Heart left ventricle (tissue), 13 donors: ENCODE data around the gene SLC30A7.

Experiments used
- CTCF ChIP-seq, 12 donors: fragments of 200-600 bp; sonication (generic) in 4 of 12; IDR thresholded peaks; one replicate each; pipeline versions ENCODE4 v1.5.0 to v1.8.0; 2018 to 2022; ENCODE audit warnings: antibody characterized with exemption in 12 of 12, mild to moderate bottlenecking in 5 of 12
- POLR2A ChIP-seq, 2 donors: fragments of 450-650 bp; IDR thresholded peaks; one replicate each; pipeline ENCODE4 v1.6.1; 2017; ENCODE audit warnings: antibody characterized with exemption in 2 of 2, mild to moderate bottlenecking in 2 of 2, moderate library complexity in 2 of 2
- donor health status: ischemic (EF 13 %, LVEDD 7.1; RV severe dilation, severe dysfunction).
- donor health status: DM: no; HTN: yes; CAD: no.
- donor health status: DM: no; HTN: no; CAD: no.
- donor health status: ischemic (EF 25% LVEDD 6.9; RV normal size, moderate dysfunction).
- donor health status: ischemic (EF 25% LVEDD 5.7; RV mildly dilated, moderate dysfunction).
- donor health status: ischemic (EF 35%, LVEDD 5.7; RV mildly dilated, moderate dysfunction).
- donor health status: nonischemic (EF 11% LVEDD 7.7; RV severe dilation, severe dysfunction).
- donor health status: DM: yes; HTN: yes; CAD: no.
- donor health status: PGD.
- donor health status: ischemic (EF 29% LVEDD 5.4; RV normal size, mild dysfunction).
- donor health status: nonischemic (EF 23%, LVEDD 6.1; RV moderate dilation, normal function).

- TF ChIP-seq POLR2A (IDR thresholded peaks at IDR 0.05) (no peak), CTCF (IDR thresholded peaks at IDR 0.05) (no peak)
Measured at GRCh38 chr1:101025657-101026429, 130.0 kb downstream of the SLC30A7 start, which contains the start of gene DPH5.
